Neural cell (in vitro differentiated cells): ENCODE results near the gene HBG1. TPM values are rescaled to one million over a fixed set of nuclear protein-coding genes. Genes with fewer than 3 reads are reported as not detected.

Experiments used
- H2AFZ ChIP-seq: fragments of 200-600, 300-800 bp; sonication (generic), shearing (Covaris generic); 2 replicates; pipeline ENCODE4 v1.6.0; 2014; ENCODE audit warnings: low read depth, mild to moderate bottlenecking, antibody characterized with exemption, low read length, moderate library complexity
- H3F3A ChIP-seq: fragments of 200-600 bp; shearing (Covaris generic); 2 replicates; pipeline ENCODE4 v1.6.1; 2016; ENCODE audit warnings: mild to moderate bottlenecking, moderate library complexity, mixed read lengths, antibody characterized with exemption, low read length; ENCODE audit not compliant: insufficient read depth, poor library complexity, severe bottlenecking
- H3K27ac ChIP-seq: fragments of 200-600, 300-800 bp; sonication (generic), shearing (Covaris generic); 2 replicates; pipeline ENCODE4 v1.5.1; 2014; ENCODE audit warnings: mild to moderate bottlenecking, low read length, moderate library complexity
- H3K27me3 ChIP-seq: fragments of 300-800, 200-600 bp; sonication (generic), shearing (Covaris generic); 2 replicates; pipeline ENCODE4 v1.6.0; 2014; ENCODE audit warnings: mild to moderate bottlenecking, low read depth, low read length, moderate library complexity; ENCODE audit not compliant: insufficient read depth
- H3K36me3 ChIP-seq: fragments of 300-800, 200-600 bp; sonication (generic), shearing (Covaris generic); 2 replicates; pipeline ENCODE4 v1.5.1; 2014; ENCODE audit warnings: mild to moderate bottlenecking, antibody characterized with exemption, low read length, moderate library complexity; ENCODE audit not compliant: insufficient read depth
- H3K4me2 ChIP-seq: fragments of 300-800, 200-600 bp; sonication (generic), shearing (Covaris generic); 2 replicates; pipeline ENCODE4 v1.6.0; 2014; ENCODE audit warnings: mild to moderate bottlenecking, low read length
- H3K4me3 ChIP-seq: fragments of 300-800, 200-600 bp; sonication (generic), shearing (Covaris generic); 2 replicates; pipeline ENCODE4 v1.5.1; 2014; ENCODE audit warnings: mild to moderate bottlenecking, low read length, moderate library complexity
- H3K79me2 ChIP-seq: fragments of 200-600 bp; shearing (Covaris generic); replicated peaks from 2 replicates; pipeline ENCODE4 v1.6.0; 2014; ENCODE audit warnings: mild to moderate bottlenecking, low read length, moderate library complexity; ENCODE audit not compliant: insufficient read depth
- H3K9ac ChIP-seq: fragments of 300-800, 200-600 bp; sonication (generic), shearing (Covaris generic); 2 replicates; pipeline ENCODE4 v1.6.1; 2016; ENCODE audit warnings: mild to moderate bottlenecking, low read length, mixed read lengths
- H3K9me2 ChIP-seq: fragments of 200-600 bp; shearing (Covaris generic); 2 replicates; pipeline ENCODE4 v1.6.1; 2016; ENCODE audit warnings: mild to moderate bottlenecking, low read length, mixed read lengths; ENCODE audit not compliant: insufficient read depth
- H3K9me3 ChIP-seq: fragments of 200-600, 300-800 bp; sonication (generic), shearing (Covaris generic); 2 replicates; pipeline ENCODE4 v1.6.1; 2016; ENCODE audit warnings: mild to moderate bottlenecking, mixed run types, low read length, moderate library complexity, mixed read lengths
- H4K20me1 ChIP-seq: fragments of 200-600 bp; shearing (Covaris generic); 2 replicates; pipeline ENCODE4 v1.6.1; 2016; ENCODE audit warnings: mild to moderate bottlenecking, mixed run types; ENCODE audit not compliant: insufficient read depth
- EP300 ChIP-seq: fragments of 450-650 bp; conservative IDR thresholded peaks from 2 replicates; pipeline ENCODE4 v1.6.1; 2014; ENCODE audit warnings: antibody characterized with exemption, mild to moderate bottlenecking, moderate library complexity; ENCODE audit not compliant: poor library complexity, severe bottlenecking
- EZH2 ChIP-seq: fragments of 200-600, 300-800 bp; shearing (Covaris generic), sonication (generic); IDR thresholded peaks from 2 replicates; pipeline ENCODE4 v1.6.1; 2014; ENCODE audit warnings: antibody characterized with exemption, low read length, borderline replicate concordance, mild to moderate bottlenecking; ENCODE audit not compliant: insufficient read depth, poor library complexity, severe bottlenecking
- MXI1 ChIP-seq: fragments of 450-650 bp; conservative IDR thresholded peaks from 2 replicates; pipeline ENCODE4 v1.6.1; 2014; ENCODE audit warnings: antibody characterized with exemption, mild to moderate bottlenecking; ENCODE audit not compliant: poor library complexity, severe bottlenecking
- POLR2AphosphoS5 ChIP-seq: IDR thresholded peaks from 2 replicates; pipeline ENCODE4 v1.6.1; 2012
- RAD21 ChIP-seq: fragments of 450-650 bp; conservative IDR thresholded peaks from 2 replicates; pipeline ENCODE4 v1.6.1; 2014; ENCODE audit warnings: antibody characterized with exemption, mild to moderate bottlenecking, moderate library complexity
- SMC3 ChIP-seq: fragments of 450-650 bp; conservative IDR thresholded peaks from 2 replicates; pipeline ENCODE4 v1.6.1; 2014; ENCODE audit warnings: antibody characterized with exemption, mild to moderate bottlenecking, moderate library complexity; ENCODE audit not compliant: poor library complexity
- TAF1 ChIP-seq: IDR thresholded peaks from 2 replicates; pipeline ENCODE4 v1.6.1; 2012; ENCODE audit warnings: low read depth
- polyA plus RNA-seq: library from polyadenylated mRNA; depleted of rRNA; stranded (reverse); fragments of >200 nt; gene quantifications from 2 replicates; pipeline ENCODE4 v1.2.3, GENCODE V29; 2014
- TF ChIP-seq, protein P1 (sequence below): IDR thresholded peaks from 2 replicates; pipeline ENCODE4 v1.6.1; 2012; ENCODE audit warnings: borderline replicate concordance
- TF ChIP-seq, protein P2 (sequence below): fragments of 450-650 bp; IDR thresholded peaks from 2 replicates; pipeline ENCODE4 v1.5.1; 2014; ENCODE audit warnings: antibody characterized with exemption, mild to moderate bottlenecking, moderate library complexity; ENCODE audit not compliant: poor library complexity, severe bottlenecking

HBG1 gene
- polyA plus RNA-seq, 1 donor from 2014 or later: not detected

DNA sequence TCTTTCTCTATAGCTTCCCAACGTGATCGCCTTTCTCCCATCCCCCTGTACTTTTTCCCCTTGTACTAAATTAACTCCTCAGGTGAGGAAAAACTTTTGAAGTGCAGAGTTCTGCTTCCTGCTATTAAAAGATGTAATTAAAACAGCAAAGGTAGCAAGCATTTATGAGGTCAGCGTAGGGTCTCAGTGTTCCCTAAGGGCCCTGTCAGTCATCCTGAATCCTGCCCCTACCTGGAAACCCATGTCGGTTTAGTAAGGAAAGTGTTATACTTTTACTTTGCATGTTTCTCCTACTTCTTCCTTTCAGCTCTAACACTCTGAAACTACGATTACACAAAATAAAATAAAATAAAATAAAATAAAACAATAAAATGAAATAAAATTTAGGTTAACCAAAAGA is 21.5 kb downstream of the HBG1 start:
- Histone ChIP-seq H4K20me1 (no peaks in the 10 kb centered on the region), H3K27ac (no peak overlapping the region), H3F3A (no peaks in the 10 kb centered on the region), H3K36me3 (no peaks in the 10 kb centered on the region), H3K9ac (no peak overlapping the region), H2AFZ (no peak overlapping the region), H3K27me3 (no peaks in the 10 kb centered on the region), H3K79me2 (no peaks in the 10 kb centered on the region), H3K4me3 (no peak overlapping the region), H3K9me3 (no peaks in the 10 kb centered on the region), H3K9me2 (no peaks in the 10 kb centered on the region), H3K4me2 (no peak overlapping the region)
- TF ChIP-seq, protein P1, sequence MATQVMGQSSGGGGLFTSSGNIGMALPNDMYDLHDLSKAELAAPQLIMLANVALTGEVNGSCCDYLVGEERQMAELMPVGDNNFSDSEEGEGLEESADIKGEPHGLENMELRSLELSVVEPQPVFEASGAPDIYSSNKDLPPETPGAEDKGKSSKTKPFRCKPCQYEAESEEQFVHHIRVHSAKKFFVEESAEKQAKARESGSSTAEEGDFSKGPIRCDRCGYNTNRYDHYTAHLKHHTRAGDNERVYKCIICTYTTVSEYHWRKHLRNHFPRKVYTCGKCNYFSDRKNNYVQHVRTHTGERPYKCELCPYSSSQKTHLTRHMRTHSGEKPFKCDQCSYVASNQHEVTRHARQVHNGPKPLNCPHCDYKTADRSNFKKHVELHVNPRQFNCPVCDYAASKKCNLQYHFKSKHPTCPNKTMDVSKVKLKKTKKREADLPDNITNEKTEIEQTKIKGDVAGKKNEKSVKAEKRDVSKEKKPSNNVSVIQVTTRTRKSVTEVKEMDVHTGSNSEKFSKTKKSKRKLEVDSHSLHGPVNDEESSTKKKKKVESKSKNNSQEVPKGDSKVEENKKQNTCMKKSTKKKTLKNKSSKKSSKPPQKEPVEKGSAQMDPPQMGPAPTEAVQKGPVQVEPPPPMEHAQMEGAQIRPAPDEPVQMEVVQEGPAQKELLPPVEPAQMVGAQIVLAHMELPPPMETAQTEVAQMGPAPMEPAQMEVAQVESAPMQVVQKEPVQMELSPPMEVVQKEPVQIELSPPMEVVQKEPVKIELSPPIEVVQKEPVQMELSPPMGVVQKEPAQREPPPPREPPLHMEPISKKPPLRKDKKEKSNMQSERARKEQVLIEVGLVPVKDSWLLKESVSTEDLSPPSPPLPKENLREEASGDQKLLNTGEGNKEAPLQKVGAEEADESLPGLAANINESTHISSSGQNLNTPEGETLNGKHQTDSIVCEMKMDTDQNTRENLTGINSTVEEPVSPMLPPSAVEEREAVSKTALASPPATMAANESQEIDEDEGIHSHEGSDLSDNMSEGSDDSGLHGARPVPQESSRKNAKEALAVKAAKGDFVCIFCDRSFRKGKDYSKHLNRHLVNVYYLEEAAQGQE: no peak
- TF ChIP-seq POLR2AphosphoS5 (no peak), SMC3 (no peak), EP300 (no peak), TAF1 (no peak), MXI1 (no peak), EZH2 (no peak), RAD21 (no peak)
- TF ChIP-seq, protein P2, sequence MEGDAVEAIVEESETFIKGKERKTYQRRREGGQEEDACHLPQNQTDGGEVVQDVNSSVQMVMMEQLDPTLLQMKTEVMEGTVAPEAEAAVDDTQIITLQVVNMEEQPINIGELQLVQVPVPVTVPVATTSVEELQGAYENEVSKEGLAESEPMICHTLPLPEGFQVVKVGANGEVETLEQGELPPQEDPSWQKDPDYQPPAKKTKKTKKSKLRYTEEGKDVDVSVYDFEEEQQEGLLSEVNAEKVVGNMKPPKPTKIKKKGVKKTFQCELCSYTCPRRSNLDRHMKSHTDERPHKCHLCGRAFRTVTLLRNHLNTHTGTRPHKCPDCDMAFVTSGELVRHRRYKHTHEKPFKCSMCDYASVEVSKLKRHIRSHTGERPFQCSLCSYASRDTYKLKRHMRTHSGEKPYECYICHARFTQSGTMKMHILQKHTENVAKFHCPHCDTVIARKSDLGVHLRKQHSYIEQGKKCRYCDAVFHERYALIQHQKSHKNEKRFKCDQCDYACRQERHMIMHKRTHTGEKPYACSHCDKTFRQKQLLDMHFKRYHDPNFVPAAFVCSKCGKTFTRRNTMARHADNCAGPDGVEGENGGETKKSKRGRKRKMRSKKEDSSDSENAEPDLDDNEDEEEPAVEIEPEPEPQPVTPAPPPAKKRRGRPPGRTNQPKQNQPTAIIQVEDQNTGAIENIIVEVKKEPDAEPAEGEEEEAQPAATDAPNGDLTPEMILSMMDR: no peak

DNA sequence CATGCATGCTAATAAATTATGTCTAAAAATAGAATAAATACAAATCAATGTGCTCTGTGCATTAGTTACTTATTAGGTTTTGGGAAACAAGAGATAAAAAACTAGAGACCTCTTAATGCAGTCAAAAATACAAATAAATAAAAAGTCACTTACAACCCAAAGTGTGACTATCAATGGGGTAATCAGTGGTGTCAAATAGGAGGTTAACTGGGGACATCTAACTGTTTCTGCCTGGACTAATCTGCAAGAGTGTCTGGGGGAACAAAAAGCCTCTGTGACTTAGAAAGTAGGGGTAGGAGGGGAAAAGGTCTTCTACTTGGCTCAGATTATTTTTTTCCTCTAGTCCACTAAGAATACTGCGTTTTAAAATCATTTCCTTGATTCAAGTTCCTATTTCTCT is 22.0 kb downstream of the HBG1 start:
- Histone ChIP-seq H3K4me2 (no peak overlapping the region), H4K20me1 (no peaks in the 10 kb centered on the region), H3K27me3 (no peaks in the 10 kb centered on the region), H3K9me3 (no peaks in the 10 kb centered on the region), H3K9ac (no peak overlapping the region), H3K27ac (no peak overlapping the region), H3K9me2 (no peaks in the 10 kb centered on the region), H2AFZ (no peak overlapping the region), H3K36me3 (no peaks in the 10 kb centered on the region), H3K4me3 (no peak overlapping the region), H3K79me2 (no peaks in the 10 kb centered on the region), H3F3A (no peaks in the 10 kb centered on the region)
- no peak for TF ChIP-seq POLR2AphosphoS5

DNA sequence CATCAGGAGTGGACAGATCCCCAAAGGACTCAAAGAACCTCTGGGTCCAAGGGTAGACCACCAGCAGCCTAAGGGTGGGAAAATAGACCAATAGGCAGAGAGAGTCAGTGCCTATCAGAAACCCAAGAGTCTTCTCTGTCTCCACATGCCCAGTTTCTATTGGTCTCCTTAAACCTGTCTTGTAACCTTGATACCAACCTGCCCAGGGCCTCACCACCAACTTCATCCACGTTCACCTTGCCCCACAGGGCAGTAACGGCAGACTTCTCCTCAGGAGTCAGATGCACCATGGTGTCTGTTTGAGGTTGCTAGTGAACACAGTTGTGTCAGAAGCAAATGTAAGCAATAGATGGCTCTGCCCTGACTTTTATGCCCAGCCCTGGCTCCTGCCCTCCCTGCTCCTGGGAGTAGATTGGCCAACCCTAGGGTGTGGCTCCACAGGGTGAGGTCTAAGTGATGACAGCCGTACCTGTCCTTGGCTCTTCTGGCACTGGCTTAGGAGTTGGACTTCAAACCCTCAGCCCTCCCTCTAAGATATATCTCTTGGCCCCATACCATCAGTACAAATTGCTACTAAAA is 22.8 kb downstream of the HBG1 start, which contains the start of gene HBB:
HBB (minus strand) TSS at position 340 of the 579 bp plus-strand sequence; CDS start at position 290, 50 bp downstream.
- H3K36me3 ChIP-seq: no peaks in the 10 kb centered on the region
- no peak within 1 kb of the TSS for H3K27ac ChIP-seq
- H4K20me1 ChIP-seq: no peaks in the 10 kb centered on the region
- H3K9me2 ChIP-seq: no peaks in the 10 kb centered on the region
- no peaks in the 10 kb centered on the region for H3K9me3 ChIP-seq
- no peak within 1 kb of the TSS for H2AFZ ChIP-seq
- no peak for TF ChIP-seq SMC3
- TF ChIP-seq TAF1: no peak
- no peak for TF ChIP-seq EP300
- no peak for TF ChIP-seq POLR2AphosphoS5
- TF ChIP-seq, protein P2: no peak
- TF ChIP-seq MXI1: no peak
- no peak for TF ChIP-seq RAD21
- TF ChIP-seq EZH2: no peak
- TF ChIP-seq, protein P1: no peak
- no peaks in the 10 kb centered on the region for H3K27me3 ChIP-seq
- H3F3A ChIP-seq: no peaks in the 10 kb centered on the region
- H3K79me2 ChIP-seq: no peaks in the 10 kb centered on the region
- no peak within 1 kb of the TSS for H3K4me2 ChIP-seq
- H3K9ac ChIP-seq: no peak within 1 kb of the TSS
- H3K4me3 ChIP-seq: no peak within 1 kb of the TSS
